ENCODE results near the gene SARNP.

SARNP gene

DNA sequence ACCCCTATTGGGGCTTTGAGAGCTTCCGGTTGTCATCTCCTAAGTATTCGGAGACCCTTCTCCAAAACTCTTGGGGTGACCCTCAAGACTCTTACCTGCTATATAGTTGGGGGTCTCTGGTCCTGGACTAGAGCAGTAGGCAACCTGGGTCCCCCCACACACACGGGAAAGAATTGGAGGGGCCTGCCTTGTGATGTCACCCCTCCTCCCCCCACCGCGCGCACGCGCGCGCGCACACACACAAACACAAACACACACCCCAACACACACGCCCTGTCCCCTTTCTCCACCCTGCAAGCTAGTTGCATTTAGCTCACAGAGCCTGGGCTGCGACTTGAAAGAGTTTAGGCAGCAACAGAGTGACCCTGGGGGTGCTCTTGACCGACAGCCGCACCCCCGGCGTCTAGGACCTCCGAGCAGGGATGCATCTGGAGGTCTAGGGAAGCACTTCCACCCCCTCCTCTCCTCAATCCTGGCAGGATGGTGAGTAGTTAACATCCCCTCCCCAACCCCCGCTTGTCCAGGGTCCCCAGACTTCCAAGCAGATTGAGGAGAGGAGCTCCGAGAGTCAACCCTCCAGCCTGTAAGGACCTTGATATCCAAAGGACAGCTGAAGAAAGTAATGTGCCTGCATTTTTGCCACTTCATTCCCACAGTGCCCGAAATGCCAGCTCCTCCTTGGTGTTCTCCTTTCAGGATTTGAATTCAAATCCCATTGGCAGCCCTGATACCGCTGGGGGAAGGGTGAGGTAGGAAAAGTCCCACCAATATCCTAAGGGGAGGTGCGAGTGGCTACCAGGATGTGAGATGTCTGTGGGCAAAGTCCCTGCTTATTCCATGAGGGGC lies 13.3 kb upstream of the SARNP start:
- H3K27me3 Mint-ChIP-seq: no peaks in the 10 kb centered on the region
- peak overlapping the region; percentile 95 for H3K4me3 Mint-ChIP-seq
- peak overlapping the region; percentile 94 for H3K27ac Mint-ChIP-seq (ENCODE audit: low read depth)
- H3K36me3 Mint-ChIP-seq (ENCODE audit: insufficient read depth): peaks cover 21% of the 10 kb centered on the region
- H3K4me1 Mint-ChIP-seq: peaks cover 57% of the 10 kb centered on the region
- H3K9me3 Mint-ChIP-seq: no peaks in the 10 kb centered on the region
- ATAC-seq (replicated peaks; ENCODE audit: extremely low read depth, poor library complexity, severe bottlenecking) (no peak), DNase-seq (ENCODE audit: low spot score in 2 of 2) (peak in 1 of 2 donors; percentile 36)

DNA sequence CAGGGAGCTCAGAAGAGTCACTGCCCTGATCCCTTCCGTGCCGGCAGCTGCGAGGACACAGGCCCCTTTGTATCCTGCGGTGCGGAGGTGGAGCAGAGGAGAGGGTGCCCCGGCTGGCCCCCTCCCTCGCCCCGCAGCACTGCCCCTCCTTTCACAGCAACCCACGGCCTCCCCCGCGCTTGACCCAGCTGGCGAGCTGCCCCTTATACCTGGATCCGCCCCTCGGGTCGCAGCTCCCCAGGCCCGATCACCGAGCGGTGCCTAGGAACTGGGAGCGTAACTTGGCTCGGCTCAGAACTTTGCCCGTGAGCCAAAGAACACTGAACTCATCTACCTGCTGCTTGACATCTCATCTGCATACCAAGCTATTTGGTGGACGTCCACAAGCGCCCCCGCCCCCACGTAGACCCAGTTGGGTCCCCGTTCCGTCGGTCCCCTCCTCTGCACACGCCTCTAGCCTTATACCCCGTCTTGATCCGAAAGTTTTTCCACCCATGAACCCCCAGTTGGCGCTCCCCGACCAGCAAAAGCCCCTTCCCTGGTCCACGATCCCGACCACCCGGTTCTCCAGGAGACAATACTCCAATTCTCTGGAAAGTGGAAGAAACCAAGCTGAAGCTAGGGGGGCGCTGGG lies 12.6 kb upstream of the SARNP start:
- Mint-ChIP-seq H3K9me3 (no peaks in the 10 kb centered on the region), H3K4me1 (peaks cover 61% of the 10 kb centered on the region), H3K36me3 (ENCODE audit: insufficient read depth) (peaks cover 21% of the 10 kb centered on the region), H3K4me3 (peak overlapping the region; percentile 95), H3K27ac (ENCODE audit: low read depth) (peak overlapping the region; percentile 94), H3K27me3 (no peaks in the 10 kb centered on the region)
- peak in 1 of 2 donors; percentile 10 for DNase-seq (ENCODE audit: low spot score in 2 of 2)
- ATAC-seq (replicated peaks; ENCODE audit: extremely low read depth, poor library complexity, severe bottlenecking): peak; percentile 17

DNA sequence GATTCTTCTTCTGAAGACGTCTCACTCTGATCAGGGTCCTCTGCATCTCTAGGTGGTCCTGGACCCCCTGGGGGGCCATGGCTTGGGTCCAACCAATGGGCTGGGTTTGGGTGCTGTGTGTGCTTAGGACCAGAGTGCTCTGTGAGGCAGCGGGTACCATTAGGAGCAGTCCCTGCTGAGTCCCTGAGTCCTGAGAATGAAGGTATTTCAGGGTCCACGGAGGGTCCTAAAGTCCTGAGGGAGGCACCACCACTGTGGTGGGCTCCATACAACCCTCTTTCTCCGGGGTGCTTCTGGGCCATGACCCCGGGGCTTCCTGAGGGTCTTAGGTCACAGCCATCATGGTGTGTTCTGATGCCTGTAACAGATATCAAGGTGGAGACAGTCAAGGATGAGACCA lies 10.8 kb upstream of the SARNP start:
- H3K27me3 Mint-ChIP-seq: no peaks in the 10 kb centered on the region
- ATAC-seq (replicated peaks; ENCODE audit: extremely low read depth, poor library complexity, severe bottlenecking) (no peak), DNase-seq (ENCODE audit: low spot score in 2 of 2) (no peak)
- H3K36me3 Mint-ChIP-seq (ENCODE audit: insufficient read depth): peaks cover 23% of the 10 kb centered on the region
- peak overlapping the region; percentile 95 for H3K4me3 Mint-ChIP-seq
- no peaks in the 10 kb centered on the region for H3K9me3 Mint-ChIP-seq
- H3K27ac Mint-ChIP-seq (ENCODE audit: low read depth): peak overlapping the region; percentile 94
- peaks cover 67% of the 10 kb centered on the region for H3K4me1 Mint-ChIP-seq

DNA sequence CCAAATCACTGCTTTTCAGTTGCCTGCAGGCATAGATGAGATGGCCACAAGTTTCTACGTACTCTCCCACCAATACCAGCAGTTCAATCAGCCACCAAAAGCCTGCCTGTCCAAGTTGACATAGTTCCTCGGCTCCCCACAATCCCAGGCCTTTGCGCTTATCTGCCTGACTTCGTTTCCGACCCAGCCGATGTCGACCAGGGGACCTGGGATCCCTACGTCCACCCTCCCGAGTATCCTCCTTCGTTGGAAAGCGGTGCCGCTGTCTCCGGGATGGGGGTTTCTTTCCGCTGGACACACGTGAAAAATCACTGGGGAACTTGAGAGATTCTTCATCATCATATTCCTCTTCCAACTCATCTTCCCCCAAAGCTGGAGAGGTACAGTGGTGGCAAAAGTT lies 10.3 kb upstream of the SARNP start:
- Mint-ChIP-seq H3K36me3 (ENCODE audit: insufficient read depth) (peaks cover 26% of the 10 kb centered on the region), H3K27me3 (no peaks in the 10 kb centered on the region), H3K27ac (ENCODE audit: low read depth) (no peak overlapping the region), H3K4me1 (peaks cover 66% of the 10 kb centered on the region), H3K4me3 (peak overlapping the region; percentile 95), H3K9me3 (no peaks in the 10 kb centered on the region)
- ATAC-seq (replicated peaks; ENCODE audit: extremely low read depth, poor library complexity, severe bottlenecking): no peak
- no peak for DNase-seq (ENCODE audit: low spot score in 2 of 2)

DNA sequence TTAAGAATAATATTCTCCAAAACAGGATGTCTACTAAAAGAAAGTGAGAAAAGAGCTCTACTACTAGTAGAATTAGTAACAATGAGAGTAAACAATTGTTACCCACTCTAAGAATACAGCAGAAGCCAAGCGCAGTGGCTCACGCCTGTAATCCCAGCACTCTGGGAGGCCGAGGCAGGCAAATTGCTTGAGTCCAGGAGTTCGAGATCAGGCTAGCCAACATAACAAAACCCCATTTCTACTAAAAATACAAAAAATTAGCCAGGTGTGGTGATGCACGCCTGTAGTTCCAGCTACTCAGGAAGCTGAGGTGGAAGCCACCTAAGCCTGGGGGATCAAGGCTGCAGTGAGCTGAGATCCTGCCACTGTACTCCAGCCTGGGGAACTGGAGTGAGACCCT lies 7.2 kb upstream of the SARNP start:
- no peak overlapping the region for H3K4me3 Mint-ChIP-seq
- DNase-seq (ENCODE audit: low spot score in 2 of 2) (no peak), ATAC-seq (replicated peaks; ENCODE audit: extremely low read depth, poor library complexity, severe bottlenecking) (no peak)

DNA sequence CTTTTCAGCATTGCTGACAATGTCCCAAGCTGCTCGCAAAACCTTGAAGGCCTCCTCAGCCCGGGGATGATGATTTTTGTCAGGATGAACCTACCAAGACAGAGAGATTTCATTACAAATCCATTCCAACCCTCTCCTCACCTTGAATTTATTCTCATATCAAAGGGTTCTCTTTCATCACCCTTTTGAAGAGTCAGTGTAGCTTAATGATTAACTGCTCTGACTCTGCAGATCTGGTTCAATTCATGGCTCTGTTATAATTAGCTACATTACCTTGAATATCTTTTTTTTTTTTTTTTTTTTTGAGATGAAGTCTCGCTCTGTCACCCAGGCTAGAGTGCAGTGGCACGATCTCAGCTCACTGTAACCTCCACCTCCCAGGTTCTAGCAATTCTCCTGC lies 5.9 kb upstream of the SARNP start:
- no peak overlapping the region for H3K4me3 Mint-ChIP-seq
- peaks cover 36% of the 10 kb centered on the region for H3K36me3 Mint-ChIP-seq (ENCODE audit: insufficient read depth)
- no peaks in the 10 kb centered on the region for H3K27me3 Mint-ChIP-seq
- peaks cover 39% of the 10 kb centered on the region for H3K4me1 Mint-ChIP-seq
- ATAC-seq (replicated peaks; ENCODE audit: extremely low read depth, poor library complexity, severe bottlenecking) (no peak), DNase-seq (ENCODE audit: low spot score in 2 of 2) (no peak)
- H3K9me3 Mint-ChIP-seq: no peaks in the 10 kb centered on the region
- no peak overlapping the region for H3K27ac Mint-ChIP-seq (ENCODE audit: low read depth)

More for the DNA sequence above, 7.2 kb upstream of the SARNP start:
- H3K27me3 Mint-ChIP-seq: no peaks in the 10 kb centered on the region
- peaks cover 40% of the 10 kb centered on the region for H3K36me3 Mint-ChIP-seq (ENCODE audit: insufficient read depth)
- H3K4me1 Mint-ChIP-seq: peaks cover 39% of the 10 kb centered on the region
- H3K9me3 Mint-ChIP-seq: no peaks in the 10 kb centered on the region
- peak overlapping the region; percentile 35 for H3K27ac Mint-ChIP-seq (ENCODE audit: low read depth)

DNA sequence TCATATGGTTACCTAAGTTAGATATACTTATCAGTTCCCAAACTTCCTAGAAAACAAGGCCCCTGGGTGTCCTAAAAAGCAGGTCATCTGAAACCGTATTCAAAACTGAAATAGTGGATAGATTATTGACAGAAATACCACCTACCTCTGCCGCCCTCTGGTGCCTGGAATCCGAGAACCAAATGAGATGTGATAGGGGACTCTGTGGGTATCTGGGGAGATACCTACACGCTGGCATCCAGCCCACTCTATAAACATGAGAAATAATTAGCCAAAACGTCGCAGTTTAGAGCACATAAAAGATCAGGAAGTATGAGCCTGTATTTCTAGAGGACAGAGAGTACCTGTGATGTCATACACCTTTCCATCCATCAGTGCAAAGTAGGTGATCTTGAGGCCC lies 4.7 kb upstream of the SARNP start:
- H3K27me3 Mint-ChIP-seq: no peaks in the 10 kb centered on the region
- DNase-seq (ENCODE audit: low spot score in 2 of 2) (no peak), ATAC-seq (replicated peaks; ENCODE audit: extremely low read depth, poor library complexity, severe bottlenecking) (no peak)
- peaks cover 35% of the 10 kb centered on the region for H3K36me3 Mint-ChIP-seq (ENCODE audit: insufficient read depth)
- H3K27ac Mint-ChIP-seq (ENCODE audit: low read depth): no peak overlapping the region
- no peaks in the 10 kb centered on the region for H3K9me3 Mint-ChIP-seq
- H3K4me1 Mint-ChIP-seq: peaks cover 28% of the 10 kb centered on the region
- no peak overlapping the region for H3K4me3 Mint-ChIP-seq

DNA sequence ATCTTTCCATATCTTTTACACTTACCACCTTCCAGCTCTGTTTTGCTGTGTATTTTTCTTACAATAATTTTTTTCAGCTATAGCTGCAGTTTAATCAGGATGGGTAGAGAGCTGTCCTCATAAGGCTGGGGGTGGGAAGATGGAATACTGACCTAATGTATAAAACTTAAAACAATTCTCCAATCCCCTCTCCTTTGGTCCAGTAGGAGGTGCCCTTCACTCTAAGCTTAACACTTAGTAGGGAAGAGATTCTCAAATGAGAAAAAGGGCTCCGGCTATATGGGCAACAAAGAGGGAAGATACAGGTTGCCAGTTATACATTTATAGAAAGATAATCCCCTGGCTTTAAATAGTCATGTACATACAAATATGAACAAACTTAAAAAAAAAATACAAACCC lies 3.2 kb upstream of the SARNP start:
- H3K27ac Mint-ChIP-seq (ENCODE audit: low read depth): no peak overlapping the region
- peaks cover 30% of the 10 kb centered on the region for H3K36me3 Mint-ChIP-seq (ENCODE audit: insufficient read depth)
- ATAC-seq (replicated peaks; ENCODE audit: extremely low read depth, poor library complexity, severe bottlenecking) (no peak), DNase-seq (ENCODE audit: low spot score in 2 of 2) (no peak)
- no peak overlapping the region for H3K4me3 Mint-ChIP-seq
- no peaks in the 10 kb centered on the region for H3K9me3 Mint-ChIP-seq
- no peaks in the 10 kb centered on the region for H3K27me3 Mint-ChIP-seq
- H3K4me1 Mint-ChIP-seq: peaks cover 17% of the 10 kb centered on the region

DNA sequence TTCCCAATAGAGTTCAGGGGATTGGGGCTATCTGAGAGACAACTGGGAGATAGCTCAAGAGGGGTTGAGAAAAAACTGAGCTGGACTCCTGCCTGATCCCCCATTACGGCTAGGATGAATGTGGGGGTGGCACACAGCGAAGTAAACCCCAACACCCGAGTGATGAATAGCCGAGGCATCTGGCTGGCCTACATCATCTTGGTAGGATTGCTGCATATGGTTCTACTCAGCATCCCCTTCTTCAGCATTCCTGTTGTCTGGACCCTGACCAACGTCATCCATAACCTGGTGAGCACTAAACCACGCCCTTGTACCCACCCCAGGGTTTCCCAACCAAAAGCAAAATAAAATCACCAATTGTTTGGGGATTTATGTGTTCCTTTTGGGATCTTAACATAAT lies 1.4 kb upstream of the SARNP start:
- H3K4me1 Mint-ChIP-seq: peaks cover 16% of the 10 kb centered on the region
- no peak for ATAC-seq (replicated peaks; ENCODE audit: extremely low read depth, poor library complexity, severe bottlenecking)
- no peak overlapping the region for H3K27ac Mint-ChIP-seq (ENCODE audit: low read depth)
- H3K36me3 Mint-ChIP-seq (ENCODE audit: insufficient read depth): peaks cover 28% of the 10 kb centered on the region
- DNase-seq (ENCODE audit: low spot score in 2 of 2): no peak
- H3K27me3 Mint-ChIP-seq: no peaks in the 10 kb centered on the region
- no peaks in the 10 kb centered on the region for H3K9me3 Mint-ChIP-seq
- H3K4me3 Mint-ChIP-seq: no peak overlapping the region

DNA sequence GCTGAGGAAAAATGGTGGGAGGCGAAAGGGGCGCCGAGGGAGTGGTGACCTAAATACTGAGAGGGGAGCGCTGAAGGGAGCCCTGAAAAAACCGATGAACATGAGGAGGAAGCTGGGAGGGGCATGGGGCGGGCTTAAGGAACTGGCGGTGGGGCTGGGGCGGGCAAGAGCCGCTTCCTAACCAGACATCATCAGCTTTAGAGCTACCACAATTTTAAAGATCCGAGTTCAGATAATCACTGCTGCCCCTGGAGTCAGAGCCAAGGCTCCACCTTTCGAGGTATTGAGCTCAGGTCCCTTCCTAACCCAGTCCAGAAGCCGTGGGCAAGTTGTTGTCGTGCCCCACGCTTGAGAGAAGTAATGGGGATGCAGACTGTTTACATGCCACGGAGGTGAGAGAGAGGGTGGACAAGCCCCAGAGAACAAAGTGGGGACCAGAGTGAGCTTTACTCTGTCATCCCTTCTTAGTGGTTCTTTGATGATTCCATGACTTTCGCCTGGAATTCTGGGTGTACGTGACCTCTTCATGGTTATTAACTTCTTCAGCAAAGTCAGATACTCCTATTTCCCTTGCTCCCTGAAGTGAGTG lies 710 bp upstream of the SARNP start:
- ATAC-seq (replicated peaks; ENCODE audit: extremely low read depth, poor library complexity, severe bottlenecking): peak; percentile 58
- no peaks in the 10 kb centered on the region for H3K27me3 Mint-ChIP-seq
- peaks cover 19% of the 10 kb centered on the region for H3K4me1 Mint-ChIP-seq
- no peak overlapping the region for H3K4me3 Mint-ChIP-seq
- H3K27ac Mint-ChIP-seq (ENCODE audit: low read depth): no peak overlapping the region
- H3K9me3 Mint-ChIP-seq: no peaks in the 10 kb centered on the region
- DNase-seq (ENCODE audit: low spot score in 2 of 2): no peak
- peaks cover 32% of the 10 kb centered on the region for H3K36me3 Mint-ChIP-seq (ENCODE audit: insufficient read depth)

DNA sequence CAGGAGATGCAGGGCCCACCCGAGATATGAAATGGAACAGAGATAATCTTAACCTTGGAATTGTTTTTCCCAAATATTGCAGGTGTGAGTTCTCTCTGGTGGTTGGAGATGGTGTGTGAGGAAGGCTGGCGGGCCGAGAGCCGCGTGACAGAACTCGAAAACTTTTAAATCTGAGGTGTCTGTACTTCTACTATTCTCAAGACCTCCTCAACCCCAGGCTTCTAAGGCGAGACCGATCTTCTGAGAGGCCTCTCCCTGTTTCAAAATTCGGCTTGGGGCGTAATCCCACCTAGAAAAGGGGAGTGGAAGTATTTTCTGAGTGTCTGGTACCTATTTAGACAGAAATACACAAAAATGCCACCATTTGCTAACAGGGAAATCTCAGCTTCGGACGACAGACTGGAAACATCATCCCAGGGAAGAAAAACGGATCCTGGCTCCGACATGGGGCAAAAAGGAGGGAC lies 611 bp downstream of the SARNP start:
- H3K36me3 Mint-ChIP-seq (ENCODE audit: insufficient read depth): peaks cover 31% of the 10 kb centered on the region
- DNase-seq (ENCODE audit: low spot score in 2 of 2) (no peak), ATAC-seq (replicated peaks; ENCODE audit: extremely low read depth, poor library complexity, severe bottlenecking) (no peak)
- no peak overlapping the region for H3K4me3 Mint-ChIP-seq
- peaks cover 33% of the 10 kb centered on the region for H3K4me1 Mint-ChIP-seq
- no peaks in the 10 kb centered on the region for H3K27me3 Mint-ChIP-seq
- no peaks in the 10 kb centered on the region for H3K9me3 Mint-ChIP-seq
- H3K27ac Mint-ChIP-seq (ENCODE audit: low read depth): no peak overlapping the region

DNA sequence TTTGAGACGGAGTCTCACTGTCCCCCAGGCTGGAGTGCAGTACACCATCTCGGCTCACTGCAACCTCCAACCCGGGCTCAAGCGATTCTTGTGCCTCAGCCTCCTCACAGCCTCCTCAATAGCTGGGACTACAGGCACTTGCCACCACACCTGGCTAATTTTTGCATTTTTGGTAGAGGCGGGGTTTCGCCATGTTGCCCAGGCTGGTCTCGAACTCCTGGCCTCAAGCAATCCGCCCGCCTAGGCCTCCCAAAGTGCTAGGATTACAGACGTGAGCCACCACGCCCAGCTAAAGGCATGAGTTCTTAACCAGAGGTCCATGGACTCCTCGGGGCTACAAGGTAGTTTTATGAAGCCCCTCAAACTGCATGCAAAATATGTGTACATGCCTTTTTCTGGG lies 2.1 kb downstream of the SARNP start:
- peaks cover 25% of the 10 kb centered on the region for H3K36me3 Mint-ChIP-seq (ENCODE audit: insufficient read depth)
- H3K4me3 Mint-ChIP-seq: no peak overlapping the region
- H3K27me3 Mint-ChIP-seq: no peaks in the 10 kb centered on the region
- DNase-seq (ENCODE audit: low spot score in 2 of 2): no peak
- H3K27ac Mint-ChIP-seq (ENCODE audit: low read depth): no peak overlapping the region
- peaks cover 39% of the 10 kb centered on the region for H3K4me1 Mint-ChIP-seq
- no peak for ATAC-seq (replicated peaks; ENCODE audit: extremely low read depth, poor library complexity, severe bottlenecking)
- H3K9me3 Mint-ChIP-seq: no peaks in the 10 kb centered on the region

DNA sequence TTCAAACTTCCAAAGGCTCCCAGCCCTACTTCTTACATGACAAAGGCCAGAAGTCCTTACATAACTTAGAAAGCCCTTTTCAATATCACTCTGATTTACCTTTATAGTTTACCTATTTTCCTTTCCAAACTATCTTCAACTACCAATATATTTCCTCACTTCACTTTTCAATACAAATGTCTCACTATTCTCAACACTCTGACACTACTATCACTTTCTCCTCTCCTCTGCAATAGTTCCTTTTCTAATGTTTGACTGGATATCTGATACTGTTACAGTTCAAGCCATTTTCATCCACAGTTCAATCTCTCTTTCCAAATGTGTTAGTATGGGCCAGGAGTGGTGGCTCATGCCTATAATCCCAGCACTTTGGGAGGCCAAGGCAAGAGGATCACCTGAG lies 3.3 kb downstream of the SARNP start:
- H3K4me3 Mint-ChIP-seq: no peak overlapping the region
- ATAC-seq (replicated peaks; ENCODE audit: extremely low read depth, poor library complexity, severe bottlenecking): no peak
- no peak overlapping the region for H3K27ac Mint-ChIP-seq (ENCODE audit: low read depth)
- H3K36me3 Mint-ChIP-seq (ENCODE audit: insufficient read depth): peaks cover 28% of the 10 kb centered on the region
- H3K27me3 Mint-ChIP-seq: no peaks in the 10 kb centered on the region
- H3K9me3 Mint-ChIP-seq: no peaks in the 10 kb centered on the region
- DNase-seq (ENCODE audit: low spot score in 2 of 2): no peak
- H3K4me1 Mint-ChIP-seq: peaks cover 37% of the 10 kb centered on the region
